ENCODE measurements around the gene NCOA5. TPM values are rescaled to one million over a fixed set of nuclear protein-coding genes. Genes with fewer than 3 reads are reported as not detected.

Gene NCOA5
- total RNA-seq, 1 donor from 2014 or later = 10.3 TPM

DNA sequence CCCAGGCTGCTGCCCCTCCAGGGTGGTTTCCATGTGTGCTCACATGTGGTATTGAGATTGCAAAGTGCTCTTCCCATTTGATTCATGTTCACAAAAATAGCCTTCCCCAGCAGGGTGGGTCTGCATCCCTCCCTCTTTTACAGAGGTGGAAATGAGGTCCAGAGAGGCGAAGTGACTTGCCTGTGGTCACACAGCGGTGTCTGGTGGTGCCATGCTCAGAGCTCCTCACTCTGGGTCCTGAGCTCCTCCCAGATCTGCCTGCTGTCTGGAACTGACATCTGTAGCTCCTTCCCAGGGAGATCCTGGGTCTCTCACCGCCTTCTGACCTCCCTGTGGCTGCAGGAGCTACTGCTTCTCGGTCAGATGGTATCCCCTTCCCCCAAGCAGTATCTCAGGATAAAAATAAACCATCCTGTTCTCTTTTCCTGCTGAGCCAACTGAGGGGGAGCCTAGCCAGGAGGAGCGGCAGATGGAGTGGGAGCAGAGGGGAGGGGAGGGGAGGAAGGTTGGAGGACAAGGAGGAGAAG lies 40.3 kb upstream of the NCOA5 start:
- peaks cover 4% of the 10 kb centered on the region for H3K4me1 ChIP-seq
- no peaks in the 10 kb centered on the region for H3K9me3 Mint-ChIP-seq

DNA sequence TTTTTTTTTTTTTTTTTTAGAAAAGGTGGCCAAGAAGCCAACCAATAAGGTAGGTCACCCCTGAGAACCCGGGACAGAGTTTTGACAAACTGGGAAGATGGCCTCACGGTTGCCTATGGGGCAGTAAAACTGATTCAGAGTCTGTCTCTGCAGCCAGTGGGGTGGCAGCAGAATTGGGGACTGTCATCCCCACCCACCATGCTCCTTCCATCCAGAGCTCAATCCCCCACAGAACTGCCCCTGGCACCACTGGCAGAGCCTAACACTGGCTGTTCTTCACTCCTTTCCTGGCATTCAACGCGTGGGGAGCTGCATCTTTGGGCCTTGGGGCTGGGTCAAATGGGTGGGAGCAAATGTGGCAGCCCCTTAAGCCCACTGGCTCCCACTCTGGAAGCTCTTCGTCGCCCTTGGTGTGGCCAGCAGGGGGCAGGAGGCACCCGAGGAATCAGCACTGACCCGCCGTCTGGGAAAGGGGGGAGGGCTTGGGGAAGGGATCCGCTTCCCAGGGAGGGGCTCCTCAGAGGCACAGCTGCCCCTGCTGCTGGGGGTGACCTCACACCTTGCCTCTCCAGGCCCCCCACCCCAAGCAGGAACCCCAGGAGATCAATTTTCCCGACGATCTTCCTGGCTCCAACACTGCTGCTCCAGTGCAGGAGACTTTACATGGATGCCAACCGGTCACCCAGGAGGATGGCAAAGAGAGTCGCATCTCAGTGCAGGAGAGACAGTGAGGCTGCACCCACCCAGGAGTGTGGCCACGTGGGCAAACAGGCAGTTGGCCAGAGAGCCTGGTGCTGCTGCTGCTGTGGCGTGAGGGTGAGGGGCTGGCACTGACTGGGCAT lies 38.8 kb upstream of the NCOA5 start:
- no peak overlapping the region for H3K4me3 ChIP-seq
- peak; percentile 75 for DNase-seq (ENCODE audit: low spot score)
- H4K20me1 ChIP-seq (ENCODE audit: low read depth) = no peaks in the 10 kb centered on the region
- TF ChIP-seq EZH2 (IDR thresholded peaks at IDR 0.05) (no peak), EZH2phosphoT487 (IDR thresholded peaks at IDR 0.05) (no peak)
- TF ChIP-seq, protein P1, sequence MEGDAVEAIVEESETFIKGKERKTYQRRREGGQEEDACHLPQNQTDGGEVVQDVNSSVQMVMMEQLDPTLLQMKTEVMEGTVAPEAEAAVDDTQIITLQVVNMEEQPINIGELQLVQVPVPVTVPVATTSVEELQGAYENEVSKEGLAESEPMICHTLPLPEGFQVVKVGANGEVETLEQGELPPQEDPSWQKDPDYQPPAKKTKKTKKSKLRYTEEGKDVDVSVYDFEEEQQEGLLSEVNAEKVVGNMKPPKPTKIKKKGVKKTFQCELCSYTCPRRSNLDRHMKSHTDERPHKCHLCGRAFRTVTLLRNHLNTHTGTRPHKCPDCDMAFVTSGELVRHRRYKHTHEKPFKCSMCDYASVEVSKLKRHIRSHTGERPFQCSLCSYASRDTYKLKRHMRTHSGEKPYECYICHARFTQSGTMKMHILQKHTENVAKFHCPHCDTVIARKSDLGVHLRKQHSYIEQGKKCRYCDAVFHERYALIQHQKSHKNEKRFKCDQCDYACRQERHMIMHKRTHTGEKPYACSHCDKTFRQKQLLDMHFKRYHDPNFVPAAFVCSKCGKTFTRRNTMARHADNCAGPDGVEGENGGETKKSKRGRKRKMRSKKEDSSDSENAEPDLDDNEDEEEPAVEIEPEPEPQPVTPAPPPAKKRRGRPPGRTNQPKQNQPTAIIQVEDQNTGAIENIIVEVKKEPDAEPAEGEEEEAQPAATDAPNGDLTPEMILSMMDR (IDR thresholded peaks at IDR 0.05) = peak; percentile 80
- H3K4me2 ChIP-seq = no peak overlapping the region
- peaks cover 31% of the 10 kb centered on the region for H3K27me3 ChIP-seq
- H3K4me1 ChIP-seq = no peaks in the 10 kb centered on the region
- Mint-ChIP-seq H3K36me3 (no peaks in the 10 kb centered on the region), H3K9me3 (no peaks in the 10 kb centered on the region), H3K27ac (no peak overlapping the region), H3K27me3 (ENCODE audit: insufficient read depth, low read depth) (peaks cover 18% of the 10 kb centered on the region), H3K4me3 (no peak overlapping the region), H3K4me1 (no peaks in the 10 kb centered on the region)
- H3K27ac ChIP-seq = no peak overlapping the region
- no peak overlapping the region for H2AFZ ChIP-seq (replicated peaks)
- no peak overlapping the region for H3K9ac ChIP-seq
- H3K36me3 ChIP-seq = no peaks in the 10 kb centered on the region
- H3K79me2 ChIP-seq (ENCODE audit: low read depth) = no peaks in the 10 kb centered on the region
- H3K9me3 ChIP-seq (ENCODE audit: low read depth) = no peaks in the 10 kb centered on the region
- H3F3A ChIP-seq (ENCODE audit: low read depth) = no peaks in the 10 kb centered on the region

More for the DNA sequence above, 40.3 kb upstream of the NCOA5 start:
- H3K36me3 ChIP-seq = no peaks in the 10 kb centered on the region
- H3K27me3 Mint-ChIP-seq (ENCODE audit: insufficient read depth, low read depth) = peaks cover 22% of the 10 kb centered on the region
- no peak overlapping the region for H3K4me3 Mint-ChIP-seq
- H3K79me2 ChIP-seq (ENCODE audit: low read depth) = no peaks in the 10 kb centered on the region
- no peaks in the 10 kb centered on the region for H4K20me1 ChIP-seq (ENCODE audit: low read depth)
- H3K4me1 Mint-ChIP-seq = peaks cover 2% of the 10 kb centered on the region
- peaks cover 2% of the 10 kb centered on the region for H3F3A ChIP-seq (ENCODE audit: low read depth)
- no peak overlapping the region for H3K4me3 ChIP-seq
- no peak overlapping the region for H3K27ac ChIP-seq
- no peak overlapping the region for H3K4me2 ChIP-seq
- H3K27ac Mint-ChIP-seq = no peak overlapping the region
- DNase-seq (ENCODE audit: low spot score) = no peak
- H3K27me3 ChIP-seq = peaks cover 31% of the 10 kb centered on the region
- no peaks in the 10 kb centered on the region for H3K36me3 Mint-ChIP-seq
- no peaks in the 10 kb centered on the region for H3K9me3 ChIP-seq (ENCODE audit: low read depth)
- H3K9ac ChIP-seq = no peak overlapping the region
- H2AFZ ChIP-seq (replicated peaks) = no peak overlapping the region
- TF ChIP-seq EZH2 (IDR thresholded peaks at IDR 0.05) (no peak), EZH2phosphoT487 (IDR thresholded peaks at IDR 0.05) (no peak)
- TF ChIP-seq, protein P1 (IDR thresholded peaks at IDR 0.05) = no peak

DNA sequence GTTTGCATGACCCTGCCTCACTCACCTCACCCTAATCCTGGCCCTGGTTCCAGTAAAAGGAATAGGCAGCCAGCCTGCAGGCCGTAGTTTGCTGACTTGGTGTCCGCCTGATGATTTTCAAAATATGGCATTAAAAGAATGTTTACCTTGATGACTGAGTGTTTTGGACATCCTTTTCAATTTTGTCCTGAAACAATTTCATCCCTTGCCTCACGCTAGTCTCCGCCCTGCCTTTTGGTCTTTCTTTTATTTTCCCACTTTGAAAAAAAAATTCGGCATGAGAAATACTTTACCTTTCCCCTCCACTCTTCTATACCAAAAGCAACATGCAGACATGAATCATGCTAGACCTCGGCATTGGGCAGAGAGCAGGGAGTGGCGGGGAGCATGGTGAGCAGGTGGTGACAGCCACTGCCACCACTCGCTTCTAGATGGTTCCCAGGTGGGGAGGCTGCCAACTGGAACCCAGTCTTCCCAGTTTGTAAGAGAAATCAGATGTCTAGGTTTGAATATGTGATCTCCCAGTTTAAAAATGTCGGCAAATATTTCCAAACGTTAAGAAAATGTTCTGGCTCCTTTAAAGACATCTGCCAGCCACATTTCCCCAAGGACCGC lies 37.7 kb upstream of the NCOA5 start:
- no peak overlapping the region for H3K9ac ChIP-seq
- no peaks in the 10 kb centered on the region for H3K9me3 ChIP-seq (ENCODE audit: low read depth)
- H3K4me3 ChIP-seq = no peak overlapping the region
- H3F3A ChIP-seq (ENCODE audit: low read depth) = no peaks in the 10 kb centered on the region
- H2AFZ ChIP-seq (replicated peaks) = no peak overlapping the region
- Mint-ChIP-seq H3K4me3 (no peak overlapping the region), H3K27me3 (ENCODE audit: insufficient read depth, low read depth) (peaks cover 14% of the 10 kb centered on the region), H3K27ac (no peak overlapping the region), H3K9me3 (no peaks in the 10 kb centered on the region), H3K36me3 (no peaks in the 10 kb centered on the region), H3K4me1 (no peaks in the 10 kb centered on the region)
- no peak for TF ChIP-seq EZH2phosphoT487 (IDR thresholded peaks at IDR 0.05)
- TF ChIP-seq EZH2 (IDR thresholded peaks at IDR 0.05) = no peak
- TF ChIP-seq, protein P1 (IDR thresholded peaks at IDR 0.05) = no peak
- DNase-seq (ENCODE audit: low spot score) = no peak
- H3K4me2 ChIP-seq = no peak overlapping the region
- H3K27me3 ChIP-seq = peaks cover 31% of the 10 kb centered on the region
- H4K20me1 ChIP-seq (ENCODE audit: low read depth) = no peaks in the 10 kb centered on the region
- H3K4me1 ChIP-seq = no peaks in the 10 kb centered on the region
- H3K36me3 ChIP-seq = no peaks in the 10 kb centered on the region
- no peak overlapping the region for H3K27ac ChIP-seq
- no peaks in the 10 kb centered on the region for H3K79me2 ChIP-seq (ENCODE audit: low read depth)
